Lung microvascular endothelial cell (primary cell): ENCODE measurements around the gene CIAO3. TPM values are rescaled to one million over a fixed set of nuclear protein-coding genes. Genes with fewer than 3 reads are reported as not detected.

Experiments used
- DNase-seq, 2 donors: peaks; one replicate each; pipeline versions ENCODE4 v3.0.0 to v3.0.0-alpha.2; 2010; ENCODE audit warnings: low read depth in 2 of 2
- total RNA-seq: library from RNA; depleted of rRNA; stranded (reverse); fragments of >200 nt; gene quantifications from 2 replicates; pipeline ENCODE4 v1.2.1, GENCODE V29; 2014

The CIAO3 gene
- total RNA-seq, 1 donor from 2014 or later, result 33.5 TPM

- peak; percentile 90 to 95 for DNase-seq
Observed at GRCh38 chr16:679814-680624, 60.8 kb downstream of the CIAO3 start, which contains the start of gene STUB1. Gene STUB1 (plus strand): TSS chr16:680410. CDS start chr16:680526, 116 bp downstream.

Other genes starting within 250 kb of the CIAO3 start
- gene CAPN15, start 213.3 kb downstream of the CIAO3 start, total RNA-seq, result 15.5 and 20.2 TPM in 2 replicates
- not detected in 2 replicates for gene PRR35, start 180.6 kb downstream of the CIAO3 start, total RNA-seq
- 2.0 and 2.4 TPM in 2 replicates for gene NHLRC4, start 174.0 kb downstream of the CIAO3 start, total RNA-seq
- 14.2 and 20.2 TPM in 2 replicates for gene PIGQ, start 171.0 kb downstream of the CIAO3 start, total RNA-seq
- gene RAB40C, start 150.9 kb downstream of the CIAO3 start, total RNA-seq, result 6.8 and 10.9 TPM in 2 replicates
- under 0.01 and 0.20 TPM in 2 replicates for gene WFIKKN1, start 110.0 kb downstream of the CIAO3 start, total RNA-seq
- gene METTL26, start 104.7 kb downstream of the CIAO3 start, total RNA-seq, result 64.5 and 74.0 TPM in 2 replicates
- 10.5 and 11.9 TPM in 2 replicates for gene MCRIP2, start 99.2 kb downstream of the CIAO3 start, total RNA-seq
- 4.2 and 6.1 TPM in 2 replicates for gene WDR90, start 91.6 kb downstream of the CIAO3 start, total RNA-seq
- 20.0 and 25.4 TPM in 2 replicates for gene RHOT2, start 72.9 kb downstream of the CIAO3 start, total RNA-seq
- gene RHBDL1, start 65.3 kb downstream of the CIAO3 start, total RNA-seq, result under 0.01 and 0.22 TPM in 2 replicates
- gene STUB1, start 60.6 kb downstream of the CIAO3 start, total RNA-seq, result 90.7 and 113 TPM in 2 replicates
- gene JMJD8, start 56.7 kb downstream of the CIAO3 start, total RNA-seq, result 20.2 and 22.4 TPM in 2 replicates
- 1.7 and 3.2 TPM in 2 replicates for gene WDR24, start 50.6 kb downstream of the CIAO3 start, total RNA-seq
- gene FBXL16, start 35.2 kb downstream of the CIAO3 start, total RNA-seq, result under 0.01 TPM in 2 replicates
- gene METRN, start 25.9 kb downstream of the CIAO3 start, total RNA-seq, result 13.1 and 28.8 TPM in 2 replicates
- gene ANTKMT, start 19.9 kb downstream of the CIAO3 start, total RNA-seq, result 20.0 and 31.2 TPM in 2 replicates
- 0.40 and 0.44 TPM in 2 replicates for gene CCDC78, start 14.6 kb downstream of the CIAO3 start, total RNA-seq
- gene HAGHL, start 13.9 kb downstream of the CIAO3 start, total RNA-seq, result 4.4 and 5.4 TPM in 2 replicates
- 0.20 TPM in 1 of 2 replicates, not detected in the other for gene MSLN, start 19.7 kb upstream of the CIAO3 start, total RNA-seq
- gene RPUSD1, start 47.4 kb upstream of the CIAO3 start, total RNA-seq, result 16.3 and 19.0 TPM in 2 replicates
- 4.8 and 6.8 TPM in 2 replicates for gene CHTF18, start 47.6 kb upstream of the CIAO3 start, total RNA-seq
- gene GNG13, start 59.7 kb upstream of the CIAO3 start, total RNA-seq, result not detected in 2 replicates
- 6.3 and 8.9 TPM in 2 replicates for gene LMF1, start 230.0 kb upstream of the CIAO3 start, total RNA-seq
- 0.22 and 0.60 TPM in 2 replicates for gene SOX8, start 240.8 kb upstream of the CIAO3 start, total RNA-seq